Ammon's horn (tissue), 1 donor: ENCODE measurements around the gene SCP2D1.
"Not testable (repeated sequence)": the region's sequence is repeated elsewhere in the genome, so short reads cannot be mapped to it uniquely, and the experiment has no call there.

ENCODE experiments used
- DNase-seq: peaks from one replicate; pipeline ENCODE4 v3.0.0-alpha.2; 2016; ENCODE audit warnings: low spot score

Gene SCP2D1

GRCh38 chr20:18813483-18813882 lies at the start of gene SCP2D1:
Gene SCP2D1 (plus strand): TSS chr20:18813783. CDS start chr20:18813816, 33 bp downstream.
- no peak for DNase-seq

- DNase-seq, result no peak
These were observed 45.9 kb upstream of the SCP2D1 start for GRCh38 chr20:18767676-18768075.

GRCh38 chr20:18773566-18773965 lies 40.0 kb upstream of the SCP2D1 start:
- no peak for DNase-seq

- no peak for DNase-seq
These were observed 39.4 kb upstream of the SCP2D1 start for GRCh38 chr20:18774207-18774606.

GRCh38 chr20:18775633-18776032 lies 38.0 kb upstream of the SCP2D1 start:
- no peak for DNase-seq

- no peak for DNase-seq
These were observed 34.7 kb upstream of the SCP2D1 start for GRCh38 chr20:18778690-18779392.

GRCh38 chr20:18780385-18781130 lies 33.0 kb upstream of the SCP2D1 start:
- no peak for DNase-seq

GRCh38 chr20:18781509-18781908 lies 32.1 kb upstream of the SCP2D1 start:
- DNase-seq, result no peak

GRCh38 chr20:18783385-18783959 lies 30.1 kb upstream of the SCP2D1 start:
- DNase-seq, result peak; percentile 19

- not testable (repeated sequence) for DNase-seq
These were observed 26.5 kb upstream of the SCP2D1 start for GRCh38 chr20:18787046-18787445.

- DNase-seq, result no peak
These were observed 25.6 kb upstream of the SCP2D1 start for GRCh38 chr20:18788021-18788420.

- no peak for DNase-seq
These were observed 22.8 kb upstream of the SCP2D1 start for GRCh38 chr20:18790787-18791186.

- peak; percentile 99 for DNase-seq
These were observed 19.8 kb upstream of the SCP2D1 start for GRCh38 chr20:18793625-18794427.

GRCh38 chr20:18794428-18794787 lies 19.2 kb upstream of the SCP2D1 start:
- DNase-seq, result no peak

GRCh38 chr20:18795366-18795765 lies 18.2 kb upstream of the SCP2D1 start:
- no peak for DNase-seq

- DNase-seq, result no peak
These were observed 17.2 kb upstream of the SCP2D1 start for GRCh38 chr20:18796282-18796833.

GRCh38 chr20:18801516-18801915 lies 12.1 kb upstream of the SCP2D1 start:
- DNase-seq, result no peak

GRCh38 chr20:18802012-18802634 lies 11.5 kb upstream of the SCP2D1 start:
- no peak for DNase-seq

- no peak for DNase-seq
These were observed 7.7 kb upstream of the SCP2D1 start for GRCh38 chr20:18805881-18806280.

GRCh38 chr20:18808712-18809111 lies 4.9 kb upstream of the SCP2D1 start:
- DNase-seq, result no peak

GRCh38 chr20:18811186-18811585 lies 2.4 kb upstream of the SCP2D1 start:
- no peak for DNase-seq

GRCh38 chr20:18811904-18812303 lies 1.7 kb upstream of the SCP2D1 start:
- no peak for DNase-seq
